CD14-positive monocyte (primary cell): ENCODE measurements around the gene RRAD. TPM values are rescaled to one million over a fixed set of nuclear protein-coding genes. Genes with fewer than 3 reads are reported as not detected.

ENCODE experiments used
- DNase-seq, 3 donors: peaks; one replicate each; pipeline ENCODE4 v3.0.0-alpha.2; 2011 to 2022
- H2AFZ ChIP-seq: 2 replicates; pipeline ENCODE4 v1.6.0; 2012; ENCODE audit warnings: mild to moderate bottlenecking, low read depth, low read length, inconsistent platforms; ENCODE audit not compliant: insufficient read depth, poor library complexity, severe bottlenecking
- H3K27ac ChIP-seq, 2 donors: 1 replicate in 1 of 2; 2 replicates in 1 of 2; pipeline ENCODE4 v1.5.1; 2012 to 2013; ENCODE audit warnings: low read length in 2 of 2, control low read depth in 1 of 2, inconsistent platforms in 1 of 2, low read depth in 1 of 2, mild to moderate bottlenecking in 1 of 2
- H3K27me3 ChIP-seq, 2 donors: one replicate each; pipeline versions ENCODE4 v1.6.0 to v1.6.1; 2011 to 2013; ENCODE audit warnings: low read length in 2 of 2; ENCODE audit not compliant: control insufficient read depth in 2 of 2, insufficient read depth in 2 of 2
- H3K36me3 ChIP-seq, 2 donors: replicated peaks in 1 of 2; 1 replicate in 1 of 2; 2 replicates in 1 of 2; pipeline versions ENCODE4 v1.5.1 to v1.6.1; 2012 to 2013; ENCODE audit warnings: low read length in 2 of 2, control low read depth in 1 of 2, inconsistent platforms in 1 of 2, mild to moderate bottlenecking in 1 of 2; ENCODE audit not compliant: insufficient read depth in 2 of 2, control insufficient read depth in 1 of 2
- H3K4me1 ChIP-seq, 2 donors: 1 replicate in 1 of 2; 2 replicates in 1 of 2; pipeline versions ENCODE4 v1.5.1 to v1.6.1; 2012 to 2013; ENCODE audit warnings: low read length in 2 of 2, control low read depth in 1 of 2, inconsistent platforms in 1 of 2, mild to moderate bottlenecking in 1 of 2, moderate library complexity in 1 of 2; ENCODE audit not compliant: insufficient read depth in 2 of 2, control insufficient read depth in 1 of 2
- H3K4me2 ChIP-seq: replicated peaks from 2 replicates; pipeline ENCODE3; 2012; ENCODE audit warnings: low read length, moderate library complexity, mild to moderate bottlenecking; ENCODE audit not compliant: poor library complexity, severe bottlenecking; ENCODE audit errors: extremely low read depth
- H3K4me3 ChIP-seq, 3 experiments: fragments of 200-600 bp in 1 of 3; sonication (generic) in 1 of 3; replicated peaks in 1 of 3; 1 replicate in 2 of 3; 2 replicates in 1 of 3; pipeline ENCODE4 v1.5.1; 2011 to 2013; ENCODE audit warnings: low read length in 3 of 3, mild to moderate bottlenecking in 3 of 3, control low read depth in 2 of 3, low read depth in 2 of 3, inconsistent platforms in 1 of 3, moderate library complexity in 1 of 3
- H3K79me2 ChIP-seq: 2 replicates; pipeline ENCODE4 v1.6.0; 2012; ENCODE audit warnings: mild to moderate bottlenecking, control low read depth, inconsistent platforms, low read length, moderate library complexity; ENCODE audit not compliant: insufficient read depth
- H3K9ac ChIP-seq: 2 replicates; pipeline ENCODE4 v1.6.0; 2017; ENCODE audit warnings: low read length, mild to moderate bottlenecking; ENCODE audit not compliant: insufficient read depth, poor library complexity, severe bottlenecking
- H3K9me3 ChIP-seq, 2 donors: replicated peaks in 1 of 2; 1 replicate in 1 of 2; 2 replicates in 1 of 2; pipeline versions ENCODE4 v1.5.1 to v1.6.1; 2012 to 2013; ENCODE audit warnings: low read length in 2 of 2, control low read depth in 1 of 2; ENCODE audit not compliant: control insufficient read depth in 1 of 2, insufficient read depth in 1 of 2
- H4K20me1 ChIP-seq: 2 replicates; pipeline ENCODE4 v1.6.0; 2012; ENCODE audit warnings: mild to moderate bottlenecking, low read length, control low read depth, moderate library complexity; ENCODE audit not compliant: insufficient read depth
- H3K27ac Mint-ChIP-seq, 7 donors: one replicate each; pipeline ENCODE4 v1.8.0; 2020; ENCODE audit warnings: mild to moderate bottlenecking in 7 of 7, mixed read lengths in 7 of 7, moderate library complexity in 6 of 7, inconsistent platforms in 2 of 7
- H3K27me3 Mint-ChIP-seq, 3 donors: one replicate each; pipeline ENCODE4 v1.8.0; 2021 to 2022; ENCODE audit warnings: low read depth in 3 of 3, mild to moderate bottlenecking in 3 of 3, mixed read lengths in 3 of 3, moderate library complexity in 3 of 3, inconsistent platforms in 1 of 3
- H3K36me3 Mint-ChIP-seq, 2 donors: one replicate each; pipeline ENCODE4 v1.8.0; 2020; ENCODE audit warnings: mixed read lengths in 2 of 2, inconsistent platforms in 1 of 2, mild to moderate bottlenecking in 1 of 2
- H3K4me1 Mint-ChIP-seq: one replicate; pipeline ENCODE4 v1.8.0; 2020; ENCODE audit warnings: mild to moderate bottlenecking, mixed read lengths
- H3K4me3 Mint-ChIP-seq, 2 donors: one replicate each; pipeline ENCODE4 v1.8.0; 2020; ENCODE audit warnings: mild to moderate bottlenecking in 2 of 2, mixed read lengths in 2 of 2, moderate library complexity in 1 of 2
- H3K9me3 Mint-ChIP-seq, 7 donors: one replicate each; pipeline ENCODE4 v1.8.0; 2020 to 2022; ENCODE audit warnings: mixed read lengths in 7 of 7, mild to moderate bottlenecking in 6 of 7, moderate library complexity in 6 of 7, inconsistent platforms in 2 of 7
- CTCF ChIP-seq: fragments of 200-600 bp; IDR thresholded peaks from one replicate; pipeline ENCODE4 v1.8.0; 2022; ENCODE audit warnings: antibody characterized with exemption, mild to moderate bottlenecking
- WGBS: methylation state at CpG from one replicate; pipeline ENCODE4 v1.1.5; 2013; ENCODE audit warnings: missing lambda C conversion rate; ENCODE audit not compliant: insufficient coverage; 5-methylcytosine and 5-hydroxymethylcytosine counted together
- intact Hi-C, 2 donors: fragments of 100-400 bp; cut with micrococcal nuclease; formaldehyde crosslinking; loops; one replicate each; pipeline versions ENCODE4 v1.15.0 to v1.15.1; 2023
- polyA plus RNA-seq, 3 donors: library from polyadenylated mRNA; depleted of rRNA in 1 of 3; unstranded in 2 of 3; stranded (reverse) in 1 of 3; fragments of 300-500 nt in 2 of 3; fragments of >200 nt in 1 of 3; fragmentation: Illumina TruSeq in 2 of 3; gene quantifications; 1 replicate in 2 of 3; 2 replicates in 1 of 3; pipeline ENCODE4 v1.2.3, GENCODE V29; 2012 to 2021

The RRAD gene
- polyA plus RNA-seq, 3 donors, result 0.42 to 1.9 (median 0.55) TPM

GRCh38 chr16:66905633-66906539, 19.4 kb downstream of the RRAD start:
- Histone ChIP-seq H4K20me1 (no peaks in the 10 kb centered on the region), H3K9me3 (no peaks in the 10 kb centered on the region), H3K4me3 (no peak overlapping the region), H2AFZ (no peak overlapping the region), H3K27me3 (no peaks in the 10 kb centered on the region), H3K9ac (no peak overlapping the region), H3K36me3 (no peaks in the 10 kb centered on the region), H3K79me2 (no peaks in the 10 kb centered on the region), H3K4me2 (no peak overlapping the region), H3K27ac (no peak overlapping the region), H3K4me1 (no peaks in the 10 kb centered on the region)
- peaks cover 6 to 12% (median 12%) of the 10 kb centered on the region in 3 donors for H3K27me3 Mint-ChIP-seq
- H3K36me3 Mint-ChIP-seq, result no peaks in the 10 kb centered on the region
- peak overlapping the region in 1 of 7 donors; percentile 87 for H3K27ac Mint-ChIP-seq
- no peak overlapping the region for H3K4me3 Mint-ChIP-seq
- H3K9me3 Mint-ChIP-seq, result no peaks in the 10 kb centered on the region
- 95% methylated on average over 7 of the region's 11 CpGs for WGBS
- no peak for DNase-seq
- intact Hi-C loops, result no loop called here
- H3K4me1 Mint-ChIP-seq, result no peaks in the 10 kb centered on the region
- no peak for TF ChIP-seq CTCF

- no peaks in the 10 kb centered on the region for H3K9me3 ChIP-seq
- Mint-ChIP-seq H3K27ac (peak overlapping the region in 1 of 7 donors; percentile 60), H3K9me3 (no peaks in the 10 kb centered on the region), H3K36me3 (no peaks in the 10 kb centered on the region), H3K4me3 (no peak overlapping the region), H3K4me1 (no peaks in the 10 kb centered on the region), H3K27me3 (peaks cover 7 to 12% (median 12%) of the 10 kb centered on the region in 3 donors)
- no peak for DNase-seq
- no peak overlapping the region for H2AFZ ChIP-seq
- H3K36me3 ChIP-seq, result no peaks in the 10 kb centered on the region
- intact Hi-C loops, result no loop called here
- WGBS, result 82% methylated on average over 6 of the region's 16 CpGs
- no peak overlapping the region for H3K9ac ChIP-seq
- H3K79me2 ChIP-seq, result no peaks in the 10 kb centered on the region
- no peak for TF ChIP-seq CTCF
- no peak overlapping the region for H3K27ac ChIP-seq
- no peaks in the 10 kb centered on the region for H3K4me1 ChIP-seq
- no peaks in the 10 kb centered on the region for H4K20me1 ChIP-seq
- no peak overlapping the region for H3K4me2 ChIP-seq
- H3K4me3 ChIP-seq, result no peak overlapping the region
- no peaks in the 10 kb centered on the region for H3K27me3 ChIP-seq
Measured at GRCh38 chr16:66904846-66905632, 20.3 kb downstream of the RRAD start.
